ENCODE measurements around the gene MGST2.

The MGST2 gene

DNA sequence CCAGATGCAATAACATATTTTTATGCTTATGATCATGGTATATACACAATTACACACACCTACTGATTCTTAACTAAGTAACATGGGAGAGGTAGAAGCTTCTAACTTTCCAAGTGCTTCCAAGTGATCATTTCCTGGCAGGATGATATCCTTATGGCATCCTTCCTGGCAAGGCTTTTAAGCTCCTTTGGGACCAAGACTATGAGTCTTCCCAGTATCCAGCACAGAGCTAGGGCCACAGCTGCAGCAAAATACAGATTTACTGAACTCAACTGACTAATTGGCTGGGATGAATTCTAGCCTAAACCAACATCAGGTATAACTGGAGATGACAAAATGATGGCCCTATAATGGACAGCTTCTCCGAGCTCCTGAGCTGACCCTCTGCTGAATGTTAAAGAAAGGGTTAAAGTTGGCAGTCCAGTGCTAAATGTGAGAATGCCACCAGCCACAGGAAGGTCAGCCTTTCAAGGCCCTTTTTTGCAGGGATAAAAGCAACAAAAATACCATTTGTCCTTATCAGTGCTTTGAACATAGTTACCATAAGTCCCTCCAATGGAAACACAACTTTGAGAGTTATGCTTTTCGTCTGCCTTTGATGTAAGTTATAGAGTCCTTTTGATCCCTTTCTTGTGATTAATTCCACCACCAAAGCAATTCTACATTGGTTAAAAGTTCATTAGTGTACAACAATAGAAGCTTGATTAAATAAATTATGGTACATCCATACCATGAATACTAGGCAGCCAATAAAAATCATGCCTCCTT lies 73.4 kb downstream of the MGST2 start:
- no peak for TF ChIP-seq EZH2phosphoT487 (IDR thresholded peaks at IDR 0.05; ENCODE audit: borderline replicate concordance, low read length)
- TF ChIP-seq, protein P1, sequence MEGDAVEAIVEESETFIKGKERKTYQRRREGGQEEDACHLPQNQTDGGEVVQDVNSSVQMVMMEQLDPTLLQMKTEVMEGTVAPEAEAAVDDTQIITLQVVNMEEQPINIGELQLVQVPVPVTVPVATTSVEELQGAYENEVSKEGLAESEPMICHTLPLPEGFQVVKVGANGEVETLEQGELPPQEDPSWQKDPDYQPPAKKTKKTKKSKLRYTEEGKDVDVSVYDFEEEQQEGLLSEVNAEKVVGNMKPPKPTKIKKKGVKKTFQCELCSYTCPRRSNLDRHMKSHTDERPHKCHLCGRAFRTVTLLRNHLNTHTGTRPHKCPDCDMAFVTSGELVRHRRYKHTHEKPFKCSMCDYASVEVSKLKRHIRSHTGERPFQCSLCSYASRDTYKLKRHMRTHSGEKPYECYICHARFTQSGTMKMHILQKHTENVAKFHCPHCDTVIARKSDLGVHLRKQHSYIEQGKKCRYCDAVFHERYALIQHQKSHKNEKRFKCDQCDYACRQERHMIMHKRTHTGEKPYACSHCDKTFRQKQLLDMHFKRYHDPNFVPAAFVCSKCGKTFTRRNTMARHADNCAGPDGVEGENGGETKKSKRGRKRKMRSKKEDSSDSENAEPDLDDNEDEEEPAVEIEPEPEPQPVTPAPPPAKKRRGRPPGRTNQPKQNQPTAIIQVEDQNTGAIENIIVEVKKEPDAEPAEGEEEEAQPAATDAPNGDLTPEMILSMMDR (IDR thresholded peaks at IDR 0.05; ENCODE audit: low read depth, low read length, poor library complexity, severe bottlenecking) = no peak
- H3K27me3 ChIP-seq (ENCODE audit: control insufficient read depth, low read length) = peaks cover 16% of the 10 kb centered on the region
- H3K9me2 ChIP-seq (replicated peaks; ENCODE audit: control insufficient read depth, low read length) = no peaks in the 10 kb centered on the region
- H3K79me2 ChIP-seq (ENCODE audit: control insufficient read depth, low read length) = no peaks in the 10 kb centered on the region
- H3F3A ChIP-seq (ENCODE audit: control insufficient read depth, insufficient read depth) = no peaks in the 10 kb centered on the region
- no peaks in the 10 kb centered on the region for H3K36me3 ChIP-seq (ENCODE audit: control insufficient read depth, low read length)
- no peaks in the 10 kb centered on the region for H3K9me3 ChIP-seq (ENCODE audit: control insufficient read depth, insufficient read depth, low read length)
- H4K20me1 ChIP-seq (ENCODE audit: control insufficient read depth, insufficient read depth, low read depth, low read length) = no peaks in the 10 kb centered on the region
- H3K4me1 ChIP-seq (ENCODE audit: control insufficient read depth, low read length) = peaks cover 24% of the 10 kb centered on the region
- H3K4me2 ChIP-seq (ENCODE audit: low read length) = no peak overlapping the region
- no peak overlapping the region for H3K4me3 ChIP-seq (ENCODE audit: low read length)
- H3K27ac ChIP-seq (ENCODE audit: low read depth, low read length) = no peak overlapping the region

DNA sequence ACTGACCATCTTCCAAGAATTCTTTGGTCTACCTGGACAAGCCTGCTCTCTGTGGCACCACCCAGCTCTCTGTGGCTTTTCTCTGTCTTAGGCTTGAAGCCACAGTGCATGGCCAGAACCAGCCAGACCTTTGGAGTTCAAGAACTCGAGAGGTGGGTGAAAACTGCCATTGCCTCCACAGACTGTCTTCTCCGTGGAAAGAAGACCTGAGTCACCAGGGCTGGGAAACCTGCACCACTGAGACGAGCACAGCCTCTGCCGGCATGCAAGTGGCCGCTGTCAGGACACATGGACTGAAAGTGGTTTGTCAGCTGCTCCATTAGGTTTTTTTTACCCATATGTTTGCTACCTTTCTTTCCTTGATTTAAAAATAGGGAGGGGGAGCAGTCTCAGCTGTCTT lies 74.5 kb downstream of the MGST2 start:
- TF ChIP-seq, protein P1 (IDR thresholded peaks at IDR 0.05; ENCODE audit: low read depth, low read length, poor library complexity, severe bottlenecking) = no peak
- no peak for TF ChIP-seq EZH2phosphoT487 (IDR thresholded peaks at IDR 0.05; ENCODE audit: borderline replicate concordance, low read length)
- no peak overlapping the region for H3K27ac ChIP-seq (ENCODE audit: low read depth, low read length)

DNA sequence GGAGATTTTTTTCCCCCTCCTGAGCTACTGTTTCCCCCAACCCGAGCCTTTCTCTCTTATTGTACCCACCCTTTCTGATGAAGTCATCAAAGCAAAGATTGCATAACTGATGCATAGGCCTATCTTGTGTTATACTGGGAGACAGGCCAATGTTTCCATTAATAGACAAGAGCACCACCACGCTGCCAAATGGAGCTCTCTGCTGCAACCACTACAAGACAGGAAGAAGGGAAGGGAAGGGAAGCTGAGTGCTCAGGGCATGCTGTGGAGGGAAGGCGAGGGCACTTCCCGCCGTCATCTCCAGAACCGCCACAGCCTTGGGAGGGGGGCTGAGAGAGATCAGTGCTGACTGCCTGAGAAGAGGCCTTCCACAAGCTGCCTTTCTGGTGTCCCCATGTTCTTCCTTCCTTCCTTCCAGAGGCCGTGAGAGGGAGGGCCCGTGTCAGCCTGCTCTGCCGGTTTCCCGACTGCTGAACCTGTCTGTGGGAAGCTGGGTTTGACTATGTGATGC lies 75.0 kb downstream of the MGST2 start:
- Histone ChIP-seq H3K9me2 (replicated peaks; ENCODE audit: control insufficient read depth, low read length) (no peaks in the 10 kb centered on the region), H3K36me3 (ENCODE audit: control insufficient read depth, low read length) (no peaks in the 10 kb centered on the region), H3K79me2 (ENCODE audit: control insufficient read depth, low read length) (no peaks in the 10 kb centered on the region), H3K4me1 (ENCODE audit: control insufficient read depth, low read length) (peaks cover 9% of the 10 kb centered on the region), H3F3A (ENCODE audit: control insufficient read depth, insufficient read depth) (no peaks in the 10 kb centered on the region), H3K4me3 (ENCODE audit: low read length) (no peak overlapping the region), H3K9me3 (ENCODE audit: control insufficient read depth, insufficient read depth, low read length) (no peaks in the 10 kb centered on the region), H3K27ac (ENCODE audit: low read depth, low read length) (no peak overlapping the region), H3K27me3 (ENCODE audit: control insufficient read depth, low read length) (peaks cover 8% of the 10 kb centered on the region), H4K20me1 (ENCODE audit: control insufficient read depth, insufficient read depth, low read depth, low read length) (no peaks in the 10 kb centered on the region), H3K4me2 (ENCODE audit: low read length) (no peak overlapping the region)
- TF ChIP-seq, protein P1 (IDR thresholded peaks at IDR 0.05; ENCODE audit: low read depth, low read length, poor library complexity, severe bottlenecking) = no peak
- no peak for TF ChIP-seq EZH2phosphoT487 (IDR thresholded peaks at IDR 0.05; ENCODE audit: borderline replicate concordance, low read length)

More for the DNA sequence above, 74.5 kb downstream of the MGST2 start:
- Histone ChIP-seq H3K9me3 (ENCODE audit: control insufficient read depth, insufficient read depth, low read length) (no peaks in the 10 kb centered on the region), H3K4me3 (ENCODE audit: low read length) (no peak overlapping the region), H3K4me1 (ENCODE audit: control insufficient read depth, low read length) (peaks cover 13% of the 10 kb centered on the region), H3K36me3 (ENCODE audit: control insufficient read depth, low read length) (no peaks in the 10 kb centered on the region), H3K4me2 (ENCODE audit: low read length) (no peak overlapping the region), H3K9me2 (replicated peaks; ENCODE audit: control insufficient read depth, low read length) (no peaks in the 10 kb centered on the region), H3K27me3 (ENCODE audit: control insufficient read depth, low read length) (peaks cover 13% of the 10 kb centered on the region), H4K20me1 (ENCODE audit: control insufficient read depth, insufficient read depth, low read depth, low read length) (no peaks in the 10 kb centered on the region), H3F3A (ENCODE audit: control insufficient read depth, insufficient read depth) (no peaks in the 10 kb centered on the region), H3K79me2 (ENCODE audit: control insufficient read depth, low read length) (no peaks in the 10 kb centered on the region)

All from DOHH2 (cell line).